GM21717 (cell line): ENCODE measurements around the gene ETV7.

Experiments used
- ATAC-seq: cut with Tn5 transposase; IDR thresholded peaks from one replicate; pipeline ENCODE4 v1.9.1; 2021; ENCODE audit warnings: mild to moderate bottlenecking, moderate library complexity; ENCODE audit not compliant: unreplicated experiment

Gene ETV7

GRCh38 chr6:36324715-36325114 lies 62.8 kb downstream of the ETV7 start:
- ATAC-seq: no peak

DNA sequence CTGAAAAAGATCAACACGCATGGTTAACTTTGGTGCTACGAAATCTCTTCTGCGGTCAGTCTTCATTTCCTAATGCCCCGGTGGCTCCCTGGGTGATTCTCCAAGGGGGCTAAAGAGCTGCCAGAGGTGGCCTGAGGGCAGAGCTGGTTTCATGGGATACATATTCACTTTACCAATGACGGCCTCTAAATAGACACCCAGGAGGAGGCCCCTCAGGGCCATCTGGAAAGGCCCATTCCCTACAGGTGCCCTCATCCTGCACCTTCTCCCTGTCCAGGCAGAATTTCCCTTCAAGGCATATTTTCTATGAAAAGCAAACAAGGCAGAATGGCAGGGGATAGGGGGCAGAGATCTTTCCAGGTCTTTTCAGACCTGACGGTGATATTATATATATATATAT lies 63.3 kb downstream of the ETV7 start:
- no peak for ATAC-seq

DNA sequence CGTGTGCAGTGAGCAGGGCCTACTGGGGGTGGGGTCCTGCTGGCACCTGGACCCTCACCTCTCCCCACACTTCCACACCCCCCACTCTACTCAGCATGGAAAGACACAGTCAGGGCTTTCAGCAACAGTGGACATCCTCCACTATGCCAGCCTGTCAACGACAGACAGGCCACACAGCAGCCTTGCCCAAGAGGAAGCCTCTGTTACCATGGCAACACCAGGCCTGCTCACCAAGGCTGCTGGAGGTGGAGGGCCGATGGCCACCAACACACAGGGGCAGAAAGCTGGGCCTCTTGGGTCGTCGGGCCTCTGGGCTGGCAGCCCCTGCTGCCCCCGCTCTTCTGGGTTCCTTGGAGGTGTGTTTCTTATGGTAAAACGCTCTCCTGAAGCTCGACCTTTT lies 64.4 kb downstream of the ETV7 start:
- no peak for ATAC-seq

DNA sequence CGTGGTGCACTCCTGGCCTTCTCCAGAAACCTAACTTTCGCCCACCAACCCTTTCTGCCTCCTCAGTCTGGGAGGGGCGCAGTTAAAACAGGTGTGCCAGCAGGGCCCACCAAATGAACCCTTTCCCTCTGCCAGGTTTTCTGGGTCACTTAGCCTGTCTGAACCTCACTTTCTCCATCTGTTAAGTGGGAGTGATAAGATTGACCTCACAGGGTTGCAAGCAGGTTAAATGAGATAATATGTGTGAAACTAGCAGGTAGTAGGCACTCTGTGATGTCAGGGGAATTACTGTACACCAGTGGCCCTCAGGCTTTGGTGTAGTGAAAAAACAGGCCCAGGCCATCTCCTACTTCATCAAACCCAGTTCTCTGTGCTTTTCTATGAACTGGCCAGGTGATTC lies 64.9 kb downstream of the ETV7 start:
- ATAC-seq: no peak

- ATAC-seq: no peak
These were observed 67.0 kb downstream of the ETV7 start for GRCh38 chr6:36320475-36320874.

DNA sequence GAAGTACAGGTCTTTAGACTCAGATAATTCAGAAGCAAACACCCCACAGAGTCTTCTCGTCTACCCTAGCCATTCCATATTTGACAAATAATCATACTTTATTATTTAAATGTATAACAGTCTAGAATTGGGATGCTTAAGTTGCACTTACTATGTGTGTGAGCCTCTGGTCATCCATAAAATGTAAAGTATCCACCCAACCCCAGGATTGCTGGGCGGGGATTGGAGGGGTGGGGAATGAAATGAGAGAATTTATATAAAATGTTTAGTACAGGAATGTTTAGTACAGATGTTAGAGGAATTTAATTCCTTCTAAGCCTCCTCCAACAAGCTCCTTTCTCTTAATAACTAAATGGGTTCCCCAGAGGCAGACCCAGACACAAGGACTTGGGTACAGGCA lies 67.6 kb downstream of the ETV7 start:
- no peak for ATAC-seq

DNA sequence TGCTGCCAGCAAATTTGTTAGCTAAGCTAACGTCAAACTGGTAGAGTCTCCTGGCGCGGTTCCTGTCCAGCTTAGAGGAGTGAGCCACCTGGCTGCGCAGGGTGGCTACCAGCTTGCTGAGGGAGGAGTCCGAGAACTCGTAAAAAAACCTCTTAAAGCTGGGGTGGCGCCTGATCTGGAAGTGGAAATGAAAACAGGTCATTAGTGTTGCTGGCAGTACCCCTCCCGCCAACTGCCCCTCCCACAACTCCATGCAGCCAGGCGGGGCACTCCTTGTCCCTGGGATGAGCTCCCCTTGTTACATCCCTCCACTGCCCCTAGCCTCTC lies 68.1 kb downstream of the ETV7 start:
- no peak for ATAC-seq

DNA sequence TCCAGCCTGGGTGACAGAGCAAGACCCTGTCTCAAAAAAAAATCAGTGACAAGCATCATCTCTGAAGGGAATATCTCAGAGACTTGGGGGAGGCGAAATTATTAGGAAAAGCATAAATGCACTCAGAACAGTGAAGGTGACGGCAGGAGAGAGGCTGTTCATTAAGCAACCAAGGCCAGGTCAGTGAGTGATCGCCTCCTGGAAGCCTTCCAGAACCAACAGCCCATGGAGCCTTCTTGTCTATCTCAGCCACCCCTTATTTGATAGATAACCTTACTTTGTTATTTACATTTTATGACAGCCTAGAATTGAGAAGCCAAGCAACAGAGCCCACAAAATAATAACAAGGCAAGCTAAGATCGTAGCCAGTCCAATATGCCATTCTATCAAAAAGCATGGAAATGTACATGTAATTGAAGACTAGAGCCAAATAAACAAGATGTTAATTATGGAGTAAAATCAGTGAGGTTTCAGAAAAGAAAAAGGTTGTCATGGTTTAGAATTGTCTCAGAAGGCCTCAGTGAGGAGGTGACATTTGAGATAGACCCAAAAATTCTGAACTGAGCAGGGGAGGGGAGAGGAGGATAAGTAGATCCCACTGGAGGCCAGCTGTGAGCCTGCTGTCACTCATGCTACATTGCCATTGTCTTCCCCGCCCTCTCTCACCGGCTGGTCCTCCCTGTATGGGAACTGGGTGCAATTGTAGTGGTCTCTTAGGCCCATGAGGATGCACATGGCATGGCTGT lies 68.6 kb downstream of the ETV7 start:
- ATAC-seq: no peak

DNA sequence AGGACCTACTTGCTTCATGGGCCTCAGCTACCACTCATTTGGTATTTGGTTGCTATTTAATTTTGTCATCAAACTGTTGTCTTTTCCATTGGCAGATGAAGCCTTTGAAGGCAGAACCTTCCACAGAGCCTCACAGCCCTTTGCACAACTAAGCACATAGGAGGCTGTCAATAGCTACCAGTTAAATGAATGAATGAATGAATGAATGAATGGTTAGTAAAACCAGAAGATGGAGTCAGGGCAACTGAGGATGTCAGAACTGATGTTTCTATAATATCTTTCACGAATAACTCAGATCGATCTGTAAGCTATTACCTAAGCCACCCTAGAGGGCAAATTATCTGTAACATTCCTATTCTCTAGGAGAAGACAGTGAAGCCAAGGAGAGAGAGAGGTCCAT lies 69.8 kb downstream of the ETV7 start:
- no peak for ATAC-seq
